Spleen (tissue), 11 donors: ENCODE data around the gene RIPOR2. TPM values are rescaled to one million over a fixed set of nuclear protein-coding genes. Genes with fewer than 3 reads are reported as not detected.
A peak's percentile ranks its signal among the peaks of the same experiment; 100 is the strongest.

Source experiments
- DNase-seq: peaks from one replicate; pipeline ENCODE4 v3.0.0-alpha.2; 2020
- H3K27ac ChIP-seq, 8 donors: fragments of 200-600 bp; sonication (generic) in 7 of 8; 1 replicate in 4 of 8; 2 replicates in 4 of 8; pipeline versions ENCODE4 v1.5.0 to v1.8.0; 2016 to 2021; ENCODE audit warnings: inconsistent platforms in 4 of 8, mild to moderate bottlenecking in 4 of 8, moderate library complexity in 1 of 8
- H3K27me3 ChIP-seq, 7 donors: fragments of 200-600 bp; sonication (generic) in 6 of 7; replicated peaks in 1 of 7; 1 replicate in 4 of 7; 2 replicates in 3 of 7; pipeline versions ENCODE4 v1.5.0 to v1.8.0; 2016 to 2021; ENCODE audit warnings: inconsistent platforms in 3 of 7, mild to moderate bottlenecking in 1 of 7
- H3K36me3 ChIP-seq, 6 donors: fragments of 200-600 bp; sonication (generic) in 5 of 6; 1 replicate in 4 of 6; 2 replicates in 2 of 6; pipeline versions ENCODE4 v1.5.0 to v1.8.0; 2016 to 2021; ENCODE audit warnings: inconsistent platforms in 2 of 6
- H3K4me1 ChIP-seq, 6 donors: fragments of 200-600 bp; sonication (generic) in 5 of 6; 1 replicate in 3 of 6; 2 replicates in 3 of 6; pipeline versions ENCODE4 v1.5.0 to v1.8.0; 2016 to 2021; ENCODE audit warnings: inconsistent platforms in 3 of 6
- H3K4me3 ChIP-seq, 8 donors: fragments of 200-600 bp; sonication (generic) in 7 of 8; 1 replicate in 4 of 8; 2 replicates in 4 of 8; pipeline versions ENCODE4 v1.5.0 to v1.8.0; 2016 to 2021; ENCODE audit warnings: inconsistent platforms in 4 of 8, mild to moderate bottlenecking in 4 of 8, moderate library complexity in 2 of 8
- H3K9me3 ChIP-seq, 8 donors: fragments of 200-600 bp; sonication (generic) in 7 of 8; 1 replicate in 4 of 8; 2 replicates in 4 of 8; pipeline versions ENCODE4 v1.5.0 to v1.8.0; 2016 to 2021; ENCODE audit warnings: inconsistent platforms in 4 of 8
- CTCF ChIP-seq, 11 experiments: fragments of 200-600 bp in 7 of 11; fragments of 450-650 bp in 4 of 11; sonication (generic) in 4 of 11; IDR thresholded peaks in 8 of 11; conservative IDR thresholded peaks in 3 of 11; 1 replicate in 7 of 11; 2 replicates in 4 of 11; pipeline versions ENCODE4 v1.4.0 to v1.8.0; 2016 to 2021; ENCODE audit warnings: antibody characterized with exemption in 11 of 11, inconsistent platforms in 4 of 11, mild to moderate bottlenecking in 1 of 11
- POLR2A ChIP-seq, 3 donors: fragments of 450-650 bp; IDR thresholded peaks; one replicate each; pipeline ENCODE4 v1.5.1; 2017; ENCODE audit warnings: antibody characterized with exemption in 3 of 3, mild to moderate bottlenecking in 1 of 3
- POLR2AphosphoS5 ChIP-seq, 3 donors: sonication (generic); formaldehyde crosslinking; IDR thresholded peaks; one replicate each; pipeline ENCODE4 v1.5.1; 2017; ENCODE audit warnings: antibody characterized with exemption in 3 of 3
- WGBS, 5 donors: extraction: QIAGEN DNeasy Blood & Tissue Kit in 3 of 5; methylation state at CpG; one replicate each; pipeline versions ENCODE4 v1.1.5 to v1.1.7; 2013 to 2018; 5-methylcytosine and 5-hydroxymethylcytosine counted together
- intact Hi-C: fragments of 100-400 bp; cut with DNase I; formaldehyde crosslinking; loops from one replicate; pipeline ENCODE4 v1.15.0; 2023; ENCODE audit warnings: low total_unique reads
- polyA plus RNA-seq, 3 donors: library from polyadenylated mRNA; stranded (reverse); fragments of 200-250 nt; gene quantifications; one replicate each; pipeline ENCODE4 v1.2.1, GENCODE V29; 2013
- total RNA-seq, 7 donors: library from RNA; depleted of rRNA in 3 of 7; stranded (reverse); fragments of >200 nt in 3 of 7; fragmentation: NEBNext Ultra II Directional in 4 of 7; extraction: Animal tissue kit (Norgen Biotek cat#: 25700) in 4 of 7; gene quantifications; one replicate each; pipeline versions ENCODE4 v1.1.0 to v1.2.1, GENCODE V29; 2016 to 2021
- donor health status: healthy with polysubstance abuse.
- donor health status: DM: no; HTN: no; CAD: no; lungs with moderate emphysema.
- donor health status: DM: no; HTN: no; CAD: no.
- donor health status: Bipolar disorder and iron deficiency.
- donor health status: healthy.
- donor health status: DM: no; HTN: no; CAD: no.
- donor health status: DM: yes; HTN: yes; CAD: no.

Gene RIPOR2
- total and polyA plus RNA-seq, 10 donors: 40.6 to 247 (median 147) TPM

- Histone ChIP-seq H3K27ac (peak overlapping the region in 5 of 8 donors; percentile 2 to 76 (median 73)), H3K4me1 (peaks cover 33 to 96% (median 93%) of the 10 kb centered on the region in 6 donors), H3K4me3 (peak overlapping the region in 2 of 8 donors; percentile 13 to 53), H3K27me3 (no peaks in the 10 kb centered on the region), H3K9me3 (no peaks in the 10 kb centered on the region), H3K36me3 (peaks cover 0 to 73% (median 0%) of the 10 kb centered on the region in 6 donors)
- DNase-seq: no peak
- TF ChIP-seq POLR2A (IDR thresholded peaks at IDR 0.05) (no peak), CTCF (IDR thresholded peaks at IDR 0.05 in 8 of 11, conservative IDR thresholded peaks at IDR 0.05 in 3 of 11) (no peak), POLR2AphosphoS5 (IDR thresholded peaks at IDR 0.05) (no peak)
- intact Hi-C loops: no loop called here
Observed at GRCh38 chr6:24925661-24926060, 10.1 kb downstream of the RIPOR2 start.

GRCh38 chr6:24924580-24925356 lies 11.0 kb downstream of the RIPOR2 start:
- WGBS, 5 donors: 64 to 82% (median 72%) methylated on average over 2 of the region's 2 CpGs
- no peaks in the 10 kb centered on the region for H3K27me3 ChIP-seq
- peak overlapping the region in 1 of 8 donors; percentile 53 for H3K4me3 ChIP-seq
- no peaks in the 10 kb centered on the region for H3K9me3 ChIP-seq
- intact Hi-C loops: no loop called here
- H3K36me3 ChIP-seq: peaks cover 0 to 70% (median 0%) of the 10 kb centered on the region in 6 donors
- TF ChIP-seq CTCF (IDR thresholded peaks at IDR 0.05 in 8 of 11, conservative IDR thresholded peaks at IDR 0.05 in 3 of 11) (no peak), POLR2AphosphoS5 (IDR thresholded peaks at IDR 0.05) (no peak), POLR2A (IDR thresholded peaks at IDR 0.05) (no peak)
- no peak for DNase-seq
- H3K27ac ChIP-seq: peak overlapping the region in 7 of 8 donors; percentile 40 to 76 (median 66)
- H3K4me1 ChIP-seq: peaks cover 30 to 96% (median 93%) of the 10 kb centered on the region in 6 donors

DNA sequence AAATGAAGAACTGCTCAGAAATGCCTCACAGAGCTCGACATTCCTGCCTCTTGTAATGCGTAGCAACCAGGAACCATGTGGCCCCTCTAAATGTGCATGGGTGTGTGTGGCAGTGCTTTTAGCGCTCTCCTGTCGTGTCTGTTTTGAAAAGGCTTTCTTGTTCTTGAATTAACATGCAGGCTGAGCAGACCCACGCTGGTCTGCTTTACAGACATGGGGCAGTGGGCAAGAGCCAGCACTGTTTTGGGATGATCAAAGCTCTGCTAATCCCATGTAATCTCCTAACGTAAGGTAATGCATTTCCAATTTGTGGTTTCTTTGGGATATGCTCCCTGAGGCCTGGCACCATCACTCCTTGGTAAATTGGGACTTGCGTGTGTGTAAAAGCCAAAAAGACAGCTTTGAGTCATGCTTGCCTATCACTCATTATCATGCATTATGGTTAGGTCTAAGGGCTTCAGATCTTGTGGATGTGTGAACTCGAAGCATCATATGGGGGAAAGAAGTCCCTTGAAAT lies 11.8 kb downstream of the RIPOR2 start:
- Histone ChIP-seq H3K4me3 (peak overlapping the region in 1 of 8 donors; percentile 35), H3K27me3 (no peaks in the 10 kb centered on the region), H3K4me1 (peaks cover 34 to 96% (median 93%) of the 10 kb centered on the region in 6 donors), H3K36me3 (peaks cover 0 to 70% (median 0%) of the 10 kb centered on the region in 6 donors), H3K9me3 (no peaks in the 10 kb centered on the region), H3K27ac (peak overlapping the region in 5 of 8 donors; percentile 40 to 76 (median 73))
- TF ChIP-seq POLR2A (IDR thresholded peaks at IDR 0.05): no peak
- no peak for TF ChIP-seq POLR2AphosphoS5 (IDR thresholded peaks at IDR 0.05)
- no peak for TF ChIP-seq CTCF (IDR thresholded peaks at IDR 0.05 in 8 of 11, conservative IDR thresholded peaks at IDR 0.05 in 3 of 11)
- intact Hi-C loops: no loop called here
- WGBS, 5 donors: 73 to 80% (median 75%) methylated on average over 8 of the region's 8 CpGs
- DNase-seq: no peak

- no peak for DNase-seq
Observed at GRCh38 chr6:24922814-24923213, 12.9 kb downstream of the RIPOR2 start.

More at GRCh38 chr6:24922814-24923213, 12.9 kb downstream of the RIPOR2 start:
- no peaks in the 10 kb centered on the region for H3K9me3 ChIP-seq
- no peak for TF ChIP-seq CTCF (IDR thresholded peaks at IDR 0.05 in 8 of 11, conservative IDR thresholded peaks at IDR 0.05 in 3 of 11)
- no peak for TF ChIP-seq POLR2A (IDR thresholded peaks at IDR 0.05)
- no peak for TF ChIP-seq POLR2AphosphoS5 (IDR thresholded peaks at IDR 0.05)
- peak overlapping the region in 3 of 8 donors; percentile 59 to 73 (median 71) for H3K27ac ChIP-seq
- no peaks in the 10 kb centered on the region for H3K27me3 ChIP-seq
- H3K4me3 ChIP-seq: no peak overlapping the region
- 62 to 81% (median 71%) methylated on average over 2 of the region's 2 CpGs for WGBS, 5 donors
- intact Hi-C loops: no loop called here
- peaks cover 0 to 65% (median 0%) of the 10 kb centered on the region in 6 donors for H3K36me3 ChIP-seq
- peaks cover 35 to 96% (median 93%) of the 10 kb centered on the region in 6 donors for H3K4me1 ChIP-seq
